ENCODE results near the gene THSD4.
"Not testable (repeated sequence)": the region's sequence is repeated elsewhere in the genome, so short reads cannot be mapped to it uniquely, and the experiment has no call there.

THSD4 gene

DNA sequence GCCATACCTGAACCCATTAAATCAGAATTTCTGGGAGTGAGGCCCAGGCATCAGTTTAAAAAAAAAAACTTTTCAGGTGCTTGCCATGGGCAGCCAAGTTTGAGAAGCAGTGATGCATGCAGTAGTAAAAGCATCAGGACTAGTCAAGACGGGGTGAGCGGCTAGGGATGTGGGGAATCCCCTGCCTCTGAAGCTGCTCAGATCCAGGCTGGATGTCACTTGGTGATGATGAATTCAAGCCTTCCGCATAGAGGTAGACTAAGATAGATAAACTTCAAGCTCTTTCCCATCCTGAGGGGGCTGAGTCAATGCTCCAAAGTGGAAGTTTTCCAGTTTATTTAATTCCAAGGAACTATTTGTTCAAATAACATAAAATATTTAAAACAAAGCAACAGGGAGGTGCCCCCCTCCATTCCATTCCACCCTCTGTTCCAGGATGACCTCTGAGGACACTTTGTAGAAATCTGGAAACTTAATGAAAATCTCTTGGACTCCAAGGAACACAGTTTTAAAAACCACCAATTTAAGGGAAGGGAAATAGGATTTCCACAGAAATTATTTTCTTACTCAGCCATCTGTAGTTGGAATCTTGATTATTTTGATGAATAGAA lies 594.6 kb downstream of the THSD4 start:
- in situ Hi-C loops (cut with HindIII; ENCODE audit: low sequenced_read_pairs) = no loop called here

DNA sequence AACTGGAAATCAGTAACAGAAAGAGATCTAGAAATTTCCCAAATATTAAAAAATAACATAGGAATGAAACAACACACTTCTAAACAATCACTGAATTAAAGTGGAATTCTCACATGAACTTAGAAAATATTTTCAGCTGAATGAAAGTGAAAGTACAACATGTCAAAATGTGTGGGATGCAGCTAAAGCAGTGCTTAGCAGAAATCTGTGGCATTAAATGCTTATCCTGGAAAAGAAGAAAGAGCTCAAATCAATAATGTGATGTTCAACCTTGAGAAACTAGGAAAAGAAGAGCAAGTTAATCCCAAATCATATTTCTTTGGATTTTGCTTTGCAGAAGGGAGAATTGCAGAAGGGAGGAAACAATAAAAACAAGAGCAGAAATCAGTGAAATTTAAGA lies 596.9 kb downstream of the THSD4 start:
- in situ Hi-C loops (cut with HindIII; ENCODE audit: low sequenced_read_pairs) = no loop called here

DNA sequence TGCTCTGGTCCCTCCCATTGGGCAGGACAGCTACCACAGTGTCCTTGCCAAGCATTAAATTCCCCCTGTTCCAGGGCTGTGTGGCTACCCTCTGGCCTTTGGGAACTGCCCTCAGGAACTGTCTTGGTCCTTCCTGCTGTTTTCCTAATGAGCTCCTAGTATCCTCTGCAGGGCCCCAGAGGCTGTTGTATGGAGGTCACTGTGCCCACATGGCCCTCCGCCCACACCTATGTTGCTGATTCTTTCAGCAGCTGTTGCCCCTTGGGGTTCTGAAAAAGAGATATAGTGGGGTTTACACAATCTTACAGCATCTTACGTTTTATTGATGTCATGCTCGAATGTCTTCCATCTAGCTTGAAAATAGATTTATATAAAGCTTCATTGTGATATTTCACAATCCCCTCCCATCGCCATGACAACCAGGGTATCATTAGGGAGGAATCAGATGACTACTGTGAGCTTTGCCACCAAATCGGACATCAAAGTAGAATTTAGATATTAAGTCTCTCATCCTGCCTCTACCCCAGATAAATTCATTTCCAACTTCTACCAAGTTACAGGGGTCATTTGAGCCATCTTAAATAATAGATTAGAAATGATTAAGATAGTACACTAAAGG lies 598.0 kb downstream of the THSD4 start:
- in situ Hi-C loops (cut with HindIII; ENCODE audit: low sequenced_read_pairs) = no loop called here

DNA sequence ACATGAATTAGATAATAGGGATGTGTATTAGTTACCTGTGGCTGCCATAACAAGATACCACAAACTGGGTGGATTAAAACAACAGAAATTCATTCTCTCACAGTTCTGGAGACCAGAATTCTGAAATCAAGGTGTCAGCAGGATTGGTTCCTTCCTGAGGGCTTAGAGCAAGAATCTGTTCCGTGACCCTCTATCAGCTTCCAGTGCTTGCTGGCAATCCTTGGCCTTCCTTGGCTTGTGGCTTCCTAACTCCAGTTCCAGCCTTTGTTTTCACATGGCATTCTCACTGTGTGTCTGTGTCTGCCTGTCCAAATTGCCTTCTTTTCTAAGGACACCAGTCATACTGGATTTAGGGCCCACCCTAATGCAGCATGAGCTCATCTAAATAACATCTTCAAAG lies 600.6 kb downstream of the THSD4 start:
- in situ Hi-C loops (cut with HindIII; ENCODE audit: low sequenced_read_pairs) = no loop called here

DNA sequence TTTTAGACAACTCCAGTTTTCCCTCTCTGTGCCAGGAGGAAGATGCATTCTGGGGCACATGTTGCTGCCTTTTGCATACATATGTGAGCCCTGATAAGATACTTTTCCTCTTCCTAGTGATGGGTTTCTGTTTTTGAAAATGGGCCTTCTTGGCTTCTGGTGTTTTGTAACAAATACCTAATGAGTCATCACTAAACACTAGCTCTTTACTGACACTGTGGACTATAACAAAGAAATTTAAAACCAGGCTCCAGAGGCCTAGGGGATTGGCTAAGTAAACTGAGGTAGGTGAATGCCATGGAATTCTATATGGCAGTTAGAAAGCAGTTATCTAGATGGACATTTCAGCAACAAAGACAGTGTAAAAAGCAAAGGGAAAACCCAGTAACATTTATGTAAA lies 601.7 kb downstream of the THSD4 start:
- in situ Hi-C loops (cut with HindIII; ENCODE audit: low sequenced_read_pairs) = no loop called here

DNA sequence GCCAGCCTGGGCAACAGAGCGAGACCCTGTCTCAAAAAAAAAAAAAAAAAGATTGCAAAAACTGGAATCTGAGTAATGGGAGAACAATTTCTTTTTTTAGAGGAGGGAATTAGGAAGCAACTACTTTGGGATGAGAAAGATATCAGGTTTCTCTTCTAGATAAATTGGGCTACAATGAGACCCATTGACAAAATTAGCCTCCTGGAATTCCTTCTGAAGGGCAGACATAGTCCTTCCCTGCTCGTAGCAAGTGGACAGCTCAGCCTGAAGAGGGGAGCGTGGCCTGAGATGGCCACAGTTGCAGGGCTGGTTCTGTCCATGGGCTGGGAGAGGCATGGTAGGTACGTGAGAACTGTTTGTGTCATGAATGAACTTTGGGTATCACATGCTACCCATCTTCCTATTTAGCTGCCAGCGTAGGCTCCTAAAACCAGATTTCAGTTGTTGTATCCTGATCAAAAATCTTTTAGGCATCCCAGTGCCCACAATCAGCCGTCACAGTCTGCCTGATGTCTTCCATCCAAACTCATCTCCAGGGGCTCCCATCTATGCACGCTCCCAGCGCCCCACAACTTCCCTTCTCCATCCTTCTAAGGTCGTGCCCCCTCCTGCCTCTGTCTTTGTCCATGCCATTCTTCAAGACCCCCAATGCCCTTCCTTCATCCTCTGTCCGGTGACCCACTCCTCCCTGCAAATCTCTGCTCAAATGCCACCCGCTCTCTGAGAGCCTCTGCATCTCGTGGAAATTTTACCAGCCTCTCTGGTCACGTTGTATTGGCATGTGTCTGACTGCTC lies 603.0 kb downstream of the THSD4 start:
- in situ Hi-C loops (cut with HindIII; ENCODE audit: low sequenced_read_pairs) = no loop called here

DNA sequence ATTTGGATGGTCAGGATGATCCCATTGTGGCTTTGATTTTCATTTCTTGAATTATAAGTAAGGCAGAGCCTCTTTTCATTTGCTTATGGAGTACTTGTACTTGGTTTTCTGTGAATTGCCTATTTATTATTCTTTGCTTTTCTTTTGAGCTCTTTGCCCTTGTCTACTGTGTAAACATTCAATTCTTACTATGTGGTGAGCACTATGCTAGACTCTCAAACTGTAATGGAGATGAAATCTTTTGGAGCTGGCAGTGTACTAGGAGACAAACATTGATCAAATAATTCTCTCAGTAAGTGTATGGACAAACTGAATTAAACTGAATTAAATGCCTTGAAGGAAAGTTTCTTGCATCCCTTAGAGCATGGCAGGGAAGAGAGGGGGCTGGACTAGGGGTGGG lies 608.1 kb downstream of the THSD4 start:
- in situ Hi-C loops (cut with HindIII; ENCODE audit: low sequenced_read_pairs) = no loop called here

DNA sequence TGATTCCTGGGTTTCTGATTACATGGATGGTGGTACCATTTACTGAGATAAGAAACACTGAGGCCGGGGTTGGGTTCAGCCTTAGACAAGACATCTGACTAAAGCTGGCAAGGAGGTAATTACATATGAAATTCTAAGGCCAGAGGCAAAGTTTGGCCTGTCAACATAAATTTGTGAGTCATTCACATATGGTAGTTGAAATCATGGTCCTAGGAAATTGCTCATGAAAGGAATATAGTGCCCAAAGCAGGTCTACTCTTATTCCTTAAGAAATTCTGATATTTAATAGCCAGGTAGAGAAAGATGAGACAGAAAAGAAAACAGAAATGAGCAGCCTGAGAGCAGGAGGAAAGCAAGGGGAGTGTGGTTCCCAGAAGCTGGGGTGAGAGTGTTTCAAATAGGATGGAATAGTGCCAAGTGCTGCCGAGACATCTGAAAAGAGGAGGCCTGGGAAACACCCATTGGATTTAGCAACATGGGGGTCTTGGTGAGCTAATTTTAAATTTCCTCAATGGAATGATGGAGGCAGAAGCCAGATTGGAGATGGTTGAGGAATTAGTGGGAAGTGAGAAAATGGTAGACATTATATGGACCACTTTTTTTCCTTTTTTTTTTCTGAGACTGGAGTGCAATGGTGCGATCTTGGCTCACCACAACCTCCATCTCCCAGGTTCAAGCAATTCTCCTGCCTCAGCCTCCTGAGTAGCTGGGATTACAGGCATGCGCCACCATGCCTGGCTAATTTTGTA lies 610.1 kb downstream of the THSD4 start:
- in situ Hi-C loops (cut with HindIII; ENCODE audit: low sequenced_read_pairs) = not testable (repeated sequence)

DNA sequence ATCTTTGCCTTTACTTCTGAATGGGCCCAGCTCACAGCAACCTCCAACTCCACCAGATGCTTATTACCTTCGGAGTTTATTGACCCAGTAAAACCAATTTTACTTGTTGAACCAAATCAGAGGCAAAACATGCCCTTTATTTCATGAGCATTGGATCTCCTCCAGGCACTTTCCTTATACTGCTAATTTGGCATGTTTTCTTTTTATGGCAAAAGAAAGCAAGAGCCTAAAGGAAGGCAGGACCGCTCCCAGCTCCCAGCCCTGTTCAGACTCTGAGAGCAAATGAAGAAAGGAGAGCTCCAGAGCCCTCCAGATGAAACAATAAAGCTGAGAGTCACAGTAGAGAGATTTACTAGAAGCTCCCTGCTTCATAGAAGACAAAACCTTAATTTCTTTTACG lies 613.6 kb downstream of the THSD4 start:
- in situ Hi-C loops (cut with HindIII; ENCODE audit: low sequenced_read_pairs) = no loop called here

DNA sequence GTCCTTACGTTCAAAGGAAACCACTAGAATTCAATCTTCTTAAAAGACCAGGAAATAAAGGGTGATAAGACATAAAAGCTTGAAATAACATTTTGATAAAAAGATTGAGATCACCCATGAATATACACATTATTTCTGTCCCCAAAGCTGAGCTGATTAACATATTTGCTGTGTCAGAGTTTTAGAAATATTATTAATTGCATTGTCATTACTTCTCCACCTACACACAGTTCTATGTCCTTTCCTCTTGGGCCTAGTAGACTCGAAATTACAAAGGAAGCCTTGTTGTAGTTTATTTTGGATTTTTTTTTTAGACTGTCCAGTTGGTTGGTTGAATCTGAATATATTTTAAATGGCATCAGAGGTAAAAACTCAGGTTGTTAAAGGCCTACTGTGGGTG lies 614.0 kb downstream of the THSD4 start:
- in situ Hi-C loops (cut with HindIII; ENCODE audit: low sequenced_read_pairs) = no loop called here

DNA sequence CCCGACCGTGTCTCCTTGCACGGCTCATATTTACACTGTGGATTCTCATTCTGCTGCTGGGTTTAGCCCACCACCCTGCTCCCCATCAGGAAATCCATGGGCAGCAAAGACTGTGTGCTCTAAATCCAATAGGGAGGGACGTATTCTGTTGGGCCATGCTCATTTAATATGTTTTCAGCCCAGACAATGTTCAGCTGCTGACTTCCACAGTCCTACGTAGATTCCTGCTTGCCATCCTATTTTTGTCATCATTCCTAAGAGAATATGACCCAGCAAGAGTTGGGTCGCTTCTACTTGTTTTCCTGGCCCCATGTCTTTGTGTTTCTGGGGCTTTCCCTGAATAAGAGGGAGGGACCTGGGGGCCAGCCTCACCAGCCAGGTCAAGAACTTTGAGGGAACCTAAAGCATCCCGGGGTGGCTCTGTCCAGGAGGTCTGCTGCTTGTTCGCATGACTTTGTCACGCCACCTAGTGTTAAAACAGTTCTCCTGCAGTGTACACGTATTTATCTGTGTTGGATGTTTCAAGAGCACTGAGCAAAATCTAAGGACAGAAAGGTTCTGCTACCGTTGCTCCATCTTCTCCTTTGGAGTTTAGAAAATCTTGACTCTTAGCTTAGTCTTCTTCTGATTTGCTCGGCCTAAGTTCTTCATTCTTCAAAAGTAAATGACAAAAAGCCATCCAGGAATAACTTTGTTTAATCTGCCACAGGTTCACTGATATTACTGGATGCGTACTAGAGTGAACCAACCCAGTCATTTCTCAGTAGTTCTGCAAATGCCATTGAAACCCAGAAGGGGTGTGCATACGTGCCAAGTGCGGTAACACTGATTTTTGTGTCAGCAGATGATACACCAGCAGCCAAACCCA lies 615.2 kb downstream of the THSD4 start:
- in situ Hi-C loops (cut with HindIII; ENCODE audit: low sequenced_read_pairs) = no loop called here

DNA sequence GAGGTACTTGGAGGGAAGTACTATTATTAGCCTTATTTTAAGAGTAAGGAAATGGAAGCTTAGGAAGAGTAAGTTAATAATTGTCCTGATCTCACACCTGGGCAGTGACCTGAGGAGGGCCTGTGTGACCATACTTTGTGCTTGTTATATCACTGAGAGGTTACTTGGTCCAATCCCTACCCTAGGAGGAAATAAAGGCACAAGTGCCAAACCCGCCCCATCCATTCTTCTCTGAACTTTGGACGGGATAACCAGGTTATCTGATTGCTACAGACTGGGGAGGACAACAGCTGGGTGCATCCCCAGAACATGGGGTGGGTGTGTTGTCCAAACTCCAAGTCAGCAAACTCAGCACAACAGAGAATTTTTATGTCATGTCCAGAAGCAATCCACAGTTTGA lies 617.4 kb downstream of the THSD4 start:
- in situ Hi-C loops (cut with HindIII; ENCODE audit: low sequenced_read_pairs) = no loop called here

DNA sequence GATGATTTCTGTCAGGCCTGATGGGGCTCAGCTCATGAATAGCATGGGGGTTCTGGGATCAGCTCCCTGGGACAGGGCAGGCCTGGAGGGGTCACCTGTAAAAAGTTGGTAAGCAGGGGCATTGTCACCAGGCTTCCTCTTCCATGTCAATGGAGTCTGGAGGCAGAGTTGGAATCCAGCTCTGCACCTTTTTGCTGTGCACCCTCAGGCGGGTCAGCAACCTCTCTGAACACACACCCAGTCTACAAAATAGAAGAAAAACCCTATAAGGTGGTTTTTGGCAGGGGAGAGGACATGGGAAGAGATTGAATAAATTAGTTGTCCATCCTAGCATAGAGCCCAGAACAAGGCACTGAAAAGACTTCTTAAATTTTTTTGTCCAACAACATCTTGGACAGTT lies 617.9 kb downstream of the THSD4 start:
- in situ Hi-C loops (cut with HindIII; ENCODE audit: low sequenced_read_pairs) = no loop called here

DNA sequence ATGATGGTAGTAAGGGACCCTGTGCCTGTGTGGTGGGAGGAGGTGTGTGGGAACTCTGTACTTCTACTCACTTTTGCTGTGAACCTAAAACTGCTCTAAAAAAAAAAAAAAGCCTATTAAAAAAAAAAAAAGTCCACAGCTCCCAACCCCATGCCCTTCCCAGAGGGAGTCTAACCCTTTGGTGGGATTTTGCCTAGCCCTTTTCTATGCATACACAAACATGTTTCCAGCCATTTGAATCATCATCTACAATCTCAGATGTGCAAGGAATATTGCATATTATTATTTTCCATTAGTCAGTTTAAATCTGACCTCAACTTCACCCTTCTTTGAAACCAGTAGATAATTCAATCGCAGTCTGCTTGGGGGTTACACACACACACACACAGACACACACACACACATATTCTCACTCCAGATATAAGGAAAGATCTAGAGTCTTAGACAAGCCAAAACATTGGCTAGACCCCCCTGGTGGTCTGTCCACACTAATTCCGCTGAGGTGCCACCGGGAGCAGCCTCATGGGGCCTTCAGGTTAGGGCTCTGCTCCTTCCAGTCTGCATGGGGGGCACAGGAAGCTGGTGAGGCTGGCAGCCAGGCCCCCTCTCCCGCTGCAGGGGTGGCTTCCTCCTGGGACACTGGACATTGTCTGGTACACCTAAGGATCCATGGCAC lies 619.6 kb downstream of the THSD4 start:
- in situ Hi-C loops (cut with HindIII; ENCODE audit: low sequenced_read_pairs) = no loop called here

DNA sequence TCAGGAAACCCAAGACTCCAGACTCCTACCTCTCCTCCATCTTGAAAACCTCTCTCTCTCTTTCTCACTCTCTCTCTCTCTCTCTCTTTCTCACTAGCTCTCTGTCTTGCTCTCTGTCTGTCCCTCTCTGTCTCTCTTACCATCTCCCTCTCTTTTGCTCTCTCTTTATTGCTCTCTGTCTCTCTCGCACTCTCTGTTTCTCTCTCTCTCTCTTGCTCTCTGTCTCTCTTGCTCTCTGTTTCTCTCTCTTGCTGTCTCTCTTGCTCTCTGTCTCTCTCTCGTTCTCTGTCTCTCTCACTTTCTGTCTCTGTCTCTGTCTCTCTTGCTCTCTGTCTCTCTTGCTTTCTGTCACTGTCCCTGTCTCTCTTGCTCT lies 620.1 kb downstream of the THSD4 start:
- in situ Hi-C loops (cut with HindIII; ENCODE audit: low sequenced_read_pairs) = no loop called here

DNA sequence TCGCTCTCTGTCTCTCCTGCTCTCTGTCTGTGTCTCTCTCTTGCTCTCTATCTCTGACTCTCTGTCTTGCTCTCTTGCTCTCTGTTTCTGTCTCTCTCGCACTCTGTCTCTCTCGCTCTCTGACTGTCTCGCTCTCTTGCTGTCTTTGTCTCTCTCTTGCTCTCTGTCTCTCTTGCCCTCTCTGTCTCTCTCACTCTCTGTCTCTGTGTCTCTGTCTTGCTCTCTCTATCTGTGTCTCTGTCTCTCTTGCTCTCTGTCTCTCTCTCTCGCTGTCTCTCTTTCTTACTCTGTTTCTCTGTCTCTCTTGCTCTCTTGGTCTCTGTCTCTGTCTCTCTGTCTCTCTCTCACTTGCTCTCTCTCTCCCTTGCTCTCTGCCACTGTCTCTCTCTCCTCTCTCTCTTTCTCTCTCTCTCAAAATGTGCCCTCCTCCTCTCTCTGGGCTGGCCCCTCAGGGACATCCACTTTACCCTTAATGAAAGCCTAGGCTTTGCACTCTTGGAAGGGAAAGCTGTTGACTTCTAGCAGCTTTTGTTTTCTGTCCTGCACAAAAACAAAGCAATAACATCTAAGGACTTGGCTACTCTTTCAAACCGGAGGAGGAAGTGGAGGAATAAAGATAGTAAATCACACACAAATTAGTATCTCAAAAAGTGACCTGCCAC lies 621.1 kb downstream of the THSD4 start:
- in situ Hi-C loops (cut with HindIII; ENCODE audit: low sequenced_read_pairs) = no loop called here

DNA sequence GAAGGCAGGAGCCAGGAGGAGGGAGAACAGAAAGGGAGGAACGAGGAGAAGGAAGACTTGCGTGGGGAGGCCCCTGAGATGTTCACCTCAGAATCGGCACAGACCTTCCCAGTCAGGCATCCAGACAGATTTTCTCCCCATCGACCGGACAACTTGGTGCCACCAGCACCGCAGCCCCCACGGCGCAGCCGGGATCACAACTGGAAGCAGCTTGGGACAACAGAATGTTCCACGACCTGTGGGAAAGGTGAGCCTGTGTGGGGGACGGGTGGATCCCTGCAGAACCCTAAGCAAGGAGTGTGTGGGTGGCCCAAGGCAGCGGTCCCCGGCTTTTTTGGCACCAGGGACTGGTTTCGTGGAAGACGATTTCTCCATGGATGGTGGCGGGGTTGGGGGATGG lies 622.5 kb downstream of the THSD4 start:
- in situ Hi-C loops (cut with HindIII; ENCODE audit: low sequenced_read_pairs) = no loop called here

DNA sequence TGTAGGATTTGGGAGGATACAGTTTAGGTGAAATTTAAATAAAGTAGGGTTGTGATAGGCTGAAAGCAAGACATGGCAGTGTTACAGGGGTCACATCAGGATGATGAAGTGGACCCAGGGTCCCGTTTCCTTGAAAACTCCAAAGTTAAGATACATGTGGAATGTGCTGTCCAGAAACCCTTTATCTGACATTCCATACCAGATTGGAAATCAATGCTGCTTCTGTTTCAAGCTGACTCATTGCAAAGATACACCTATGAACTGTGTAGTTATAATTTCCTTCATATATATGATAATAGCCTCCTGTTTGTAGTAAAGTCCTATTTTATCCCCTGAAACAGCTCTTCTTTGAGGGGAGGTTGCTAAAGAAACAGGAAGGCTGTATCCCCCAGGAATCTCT lies 624.1 kb downstream of the THSD4 start:
- in situ Hi-C loops (cut with HindIII; ENCODE audit: low sequenced_read_pairs) = no loop called here

DNA sequence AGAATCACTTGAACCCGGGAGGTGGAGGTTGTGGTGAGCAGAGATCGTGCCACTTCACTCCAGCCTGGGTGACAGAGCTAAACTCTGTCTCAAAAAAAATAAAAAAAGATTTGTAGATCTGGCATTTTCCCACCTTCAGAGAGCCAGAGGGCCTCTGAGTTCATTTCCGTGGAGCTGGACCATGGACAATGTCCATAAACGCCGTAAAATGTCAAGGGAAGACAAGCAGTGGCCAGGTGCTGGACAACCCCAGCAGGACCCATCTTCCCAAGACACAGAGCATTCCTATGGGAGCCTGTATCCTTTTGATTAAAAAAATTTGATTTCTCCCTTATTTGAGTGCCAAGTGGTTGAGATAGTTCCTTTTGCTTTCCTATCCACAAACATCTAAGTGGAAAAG lies 627.7 kb downstream of the THSD4 start:
- in situ Hi-C loops (cut with HindIII; ENCODE audit: low sequenced_read_pairs) = no loop called here

All from endothelial cell of hepatic sinusoid (primary cell).